Ascending aorta (tissue), 2 donors: ENCODE data around the gene ZNF280B. TPM values are rescaled to one million over a fixed set of nuclear protein-coding genes. Genes with fewer than 3 reads are reported as not detected.

Experiments used
- DNase-seq, 2 donors: peaks; one replicate each; pipeline ENCODE4 v3.0.0-alpha.2; 2019; ENCODE audit warnings: low spot score in 2 of 2
- H3K27ac ChIP-seq, 2 donors: fragments of 200-600 bp; sonication (generic); one replicate each; pipeline ENCODE4 v1.5.1; 2016 to 2017; ENCODE audit warnings: mild to moderate bottlenecking in 1 of 2
- H3K27me3 ChIP-seq: fragments of 200-600 bp; sonication (generic); one replicate; pipeline ENCODE4 v1.5.1; 2017
- H3K36me3 ChIP-seq, 2 donors: fragments of 200-600 bp; sonication (generic); one replicate each; pipeline ENCODE4 v1.5.1; 2016
- H3K4me1 ChIP-seq, 2 donors: fragments of 200-600 bp; sonication (generic); one replicate each; pipeline ENCODE4 v1.5.1; 2016 to 2017; ENCODE audit warnings: mild to moderate bottlenecking in 1 of 2
- H3K4me3 ChIP-seq, 2 donors: fragments of 200-600 bp; sonication (generic); one replicate each; pipeline ENCODE4 v1.5.1; 2016 to 2017; ENCODE audit warnings: mild to moderate bottlenecking in 1 of 2
- H3K9me3 ChIP-seq, 2 donors: fragments of 200-600 bp; sonication (generic); one replicate each; pipeline ENCODE4 v1.5.1; 2016
- intact Hi-C: fragments of 100-400 bp; cut with DNase I; formaldehyde crosslinking; loops from one replicate; pipeline ENCODE4 v1.15.1; 2023
- total RNA-seq: library from RNA; depleted of rRNA; stranded (reverse); fragments of >200 nt; gene quantifications from one replicate; pipeline ENCODE4 v1.1.0, GENCODE V29; 2016
- TF ChIP-seq, protein P1 (sequence below), 3 experiments: fragments of 200-600 bp in 2 of 3; fragments of 450-650 bp in 1 of 3; sonication (generic) in 2 of 3; IDR thresholded peaks; one replicate each; pipeline ENCODE4 v1.5.1; 2016 to 2019; ENCODE audit warnings: antibody characterized with exemption in 3 of 3, mild to moderate bottlenecking in 1 of 3, moderate library complexity in 1 of 3

Gene ZNF280B
- total RNA-seq, 1 donor from 2014 or later, result not detected

DNA sequence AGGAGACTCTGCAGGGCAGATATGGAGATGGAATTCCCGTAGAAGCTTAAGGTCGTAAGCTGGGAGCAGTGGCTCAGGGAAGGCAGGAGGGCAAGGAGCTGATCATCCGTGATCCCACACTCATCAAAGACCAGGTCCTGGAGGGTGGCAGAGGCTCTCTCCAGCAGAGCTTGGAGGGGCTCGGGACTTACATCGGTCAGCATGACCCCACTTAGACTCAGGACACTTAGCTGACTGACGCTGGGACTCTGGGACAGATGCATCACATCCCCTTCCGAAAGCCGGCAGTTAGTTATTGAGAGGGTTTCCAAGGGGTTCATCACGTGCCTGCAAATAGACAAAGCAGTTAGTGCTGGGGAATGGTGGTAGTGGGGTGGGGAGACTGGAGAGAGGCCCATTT, 39.8 kb upstream of the ZNF280B start:
- H3K36me3 ChIP-seq, result no peaks in the 10 kb centered on the region
- H3K27me3 ChIP-seq, result no peaks in the 10 kb centered on the region
- TF ChIP-seq, protein P1, sequence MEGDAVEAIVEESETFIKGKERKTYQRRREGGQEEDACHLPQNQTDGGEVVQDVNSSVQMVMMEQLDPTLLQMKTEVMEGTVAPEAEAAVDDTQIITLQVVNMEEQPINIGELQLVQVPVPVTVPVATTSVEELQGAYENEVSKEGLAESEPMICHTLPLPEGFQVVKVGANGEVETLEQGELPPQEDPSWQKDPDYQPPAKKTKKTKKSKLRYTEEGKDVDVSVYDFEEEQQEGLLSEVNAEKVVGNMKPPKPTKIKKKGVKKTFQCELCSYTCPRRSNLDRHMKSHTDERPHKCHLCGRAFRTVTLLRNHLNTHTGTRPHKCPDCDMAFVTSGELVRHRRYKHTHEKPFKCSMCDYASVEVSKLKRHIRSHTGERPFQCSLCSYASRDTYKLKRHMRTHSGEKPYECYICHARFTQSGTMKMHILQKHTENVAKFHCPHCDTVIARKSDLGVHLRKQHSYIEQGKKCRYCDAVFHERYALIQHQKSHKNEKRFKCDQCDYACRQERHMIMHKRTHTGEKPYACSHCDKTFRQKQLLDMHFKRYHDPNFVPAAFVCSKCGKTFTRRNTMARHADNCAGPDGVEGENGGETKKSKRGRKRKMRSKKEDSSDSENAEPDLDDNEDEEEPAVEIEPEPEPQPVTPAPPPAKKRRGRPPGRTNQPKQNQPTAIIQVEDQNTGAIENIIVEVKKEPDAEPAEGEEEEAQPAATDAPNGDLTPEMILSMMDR (IDR thresholded peaks at IDR 0.05), result no peak
- no peak overlapping the region for H3K4me3 ChIP-seq
- no peaks in the 10 kb centered on the region for H3K4me1 ChIP-seq
- H3K9me3 ChIP-seq, result no peaks in the 10 kb centered on the region
- DNase-seq, result no peak
- no peak overlapping the region for H3K27ac ChIP-seq
- intact Hi-C loops, result no loop called here

DNA sequence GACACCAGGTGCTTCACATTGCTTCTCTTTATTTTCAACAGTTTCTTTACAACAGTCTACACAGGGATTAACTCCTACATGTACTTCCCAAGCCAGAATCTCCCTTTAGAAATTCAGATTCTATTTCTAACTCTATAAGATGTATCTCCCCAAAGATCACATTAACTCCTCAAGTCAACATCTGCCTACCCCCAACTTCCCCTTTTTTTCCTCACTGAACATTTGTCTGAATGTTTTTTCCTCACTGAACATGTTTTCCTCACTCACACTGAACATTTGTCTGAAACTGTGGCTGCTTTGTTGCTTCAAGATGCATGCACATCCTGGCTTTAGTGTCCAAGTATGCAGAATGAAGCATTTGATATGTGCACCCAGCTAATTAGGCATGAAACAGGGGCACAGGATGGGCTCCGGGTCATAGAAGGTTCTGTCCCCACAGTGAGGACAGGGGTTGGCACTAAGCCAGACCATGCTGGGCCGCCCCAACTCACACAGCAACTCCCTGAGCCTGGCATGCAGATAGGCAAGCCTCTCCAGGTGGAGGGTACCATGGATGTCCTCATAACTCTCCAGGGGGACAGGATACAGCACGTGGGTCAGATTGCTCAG, 39.3 kb upstream of the ZNF280B start:
- intact Hi-C loops, result no loop called here
- Histone ChIP-seq H3K4me3 (no peak overlapping the region), H3K27me3 (no peaks in the 10 kb centered on the region), H3K36me3 (no peaks in the 10 kb centered on the region), H3K27ac (no peak overlapping the region), H3K9me3 (no peaks in the 10 kb centered on the region), H3K4me1 (no peaks in the 10 kb centered on the region)
- TF ChIP-seq, protein P1 (IDR thresholded peaks at IDR 0.05), result no peak
- no peak for DNase-seq

DNA sequence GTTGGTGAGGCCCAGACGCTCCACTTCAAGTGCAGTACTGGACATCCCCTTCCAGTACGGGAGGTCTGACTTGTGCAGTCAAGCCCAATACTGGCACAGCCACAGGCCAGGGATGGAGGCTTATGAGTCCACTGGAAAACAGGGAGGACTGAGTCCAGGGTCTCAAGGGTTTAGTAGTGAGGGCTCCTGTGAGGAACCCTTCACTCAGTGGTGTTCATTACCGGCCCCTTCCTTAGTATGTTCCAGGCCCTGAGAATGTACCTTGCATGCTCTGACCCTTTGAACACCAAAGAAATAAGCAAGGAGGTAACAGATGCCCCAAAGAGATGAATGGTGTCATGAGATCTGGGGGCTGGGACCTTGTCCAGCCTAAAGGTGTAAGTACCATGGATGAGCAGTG, 38.7 kb upstream of the ZNF280B start:
- intact Hi-C loops, result no loop called here
- Histone ChIP-seq H3K36me3 (no peaks in the 10 kb centered on the region), H3K27ac (no peak overlapping the region), H3K27me3 (no peaks in the 10 kb centered on the region), H3K4me3 (no peak overlapping the region), H3K9me3 (no peaks in the 10 kb centered on the region), H3K4me1 (no peaks in the 10 kb centered on the region)
- DNase-seq, result no peak
- TF ChIP-seq, protein P1 (IDR thresholded peaks at IDR 0.05), result no peak

DNA sequence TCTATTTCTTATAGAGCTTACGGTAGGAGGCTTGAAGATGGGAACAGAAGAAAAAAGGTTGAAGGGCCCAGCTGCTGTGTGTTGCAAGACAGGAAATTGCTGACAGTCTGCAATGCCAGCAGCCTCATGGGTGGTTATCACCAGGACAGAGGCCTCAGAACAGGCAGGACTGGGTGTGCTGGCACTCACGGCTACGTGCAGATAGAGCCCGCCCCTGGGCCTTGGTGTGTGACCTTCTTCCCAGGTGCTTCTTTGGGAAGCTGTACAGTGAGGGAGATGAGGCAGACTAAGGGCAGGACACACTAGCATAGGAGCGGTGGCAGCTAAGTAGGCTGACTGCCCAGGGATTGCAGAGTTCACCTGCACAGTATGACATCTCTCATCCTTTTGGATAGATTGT, 37.9 kb upstream of the ZNF280B start:
- Histone ChIP-seq H3K27me3 (no peaks in the 10 kb centered on the region), H3K4me1 (no peaks in the 10 kb centered on the region), H3K4me3 (no peak overlapping the region), H3K27ac (no peak overlapping the region), H3K9me3 (no peaks in the 10 kb centered on the region), H3K36me3 (no peaks in the 10 kb centered on the region)
- intact Hi-C loops, result no loop called here
- TF ChIP-seq, protein P1 (IDR thresholded peaks at IDR 0.05), result no peak
- DNase-seq, result no peak

DNA sequence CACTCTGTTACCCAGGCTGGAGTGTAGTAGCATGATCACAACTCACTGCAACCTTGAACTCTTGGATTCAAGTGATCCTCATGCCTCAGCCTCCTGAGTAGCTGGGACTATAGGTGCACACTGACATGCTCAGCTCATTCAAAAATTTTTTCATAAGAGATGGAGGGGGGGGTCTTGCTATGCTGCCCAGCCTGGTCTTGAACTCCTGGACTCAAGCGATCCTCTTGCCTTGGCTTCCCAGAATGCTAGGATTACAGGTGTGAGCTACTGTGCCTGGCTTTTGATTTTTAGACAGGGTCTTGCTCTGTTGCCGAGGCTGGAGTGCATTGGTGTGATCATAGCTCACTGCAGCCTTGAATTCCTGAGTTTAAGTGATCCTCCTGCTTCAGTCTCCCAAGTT, 36.5 kb upstream of the ZNF280B start:
- Histone ChIP-seq H3K36me3 (no peaks in the 10 kb centered on the region), H3K4me3 (no peak overlapping the region), H3K9me3 (no peaks in the 10 kb centered on the region), H3K27ac (no peak overlapping the region), H3K27me3 (no peaks in the 10 kb centered on the region), H3K4me1 (no peaks in the 10 kb centered on the region)
- intact Hi-C loops, result no loop called here
- TF ChIP-seq, protein P1 (IDR thresholded peaks at IDR 0.05), result no peak
- DNase-seq, result no peak
